HL-60 (cell line): ENCODE measurements around the gene CLSTN2.

Experiments
- CTCF ChIP-seq: IDR thresholded peaks from one replicate; pipeline ENCODE4 v1.5.1; 2011; ENCODE audit warnings: low read length, control low read depth, inconsistent platforms; ENCODE audit not compliant: insufficient read depth
- GABPA ChIP-seq: IDR thresholded peaks from 2 replicates; pipeline ENCODE4 v1.6.1; 2012; ENCODE audit warnings: low read depth
- POLR2AphosphoS5 ChIP-seq: IDR thresholded peaks from 2 replicates; pipeline ENCODE4 v1.6.1; 2012; ENCODE audit warnings: low read depth
- SPI1 ChIP-seq: IDR thresholded peaks from 2 replicates; pipeline ENCODE4 v1.6.1; 2012; ENCODE audit warnings: low read depth, mild to moderate bottlenecking, borderline replicate concordance
- TF ChIP-seq, protein P1 (sequence below): IDR thresholded peaks from 2 replicates; pipeline ENCODE4 v1.6.1; 2012; ENCODE audit warnings: low read depth; ENCODE audit not compliant: insufficient replicate concordance

DNA sequence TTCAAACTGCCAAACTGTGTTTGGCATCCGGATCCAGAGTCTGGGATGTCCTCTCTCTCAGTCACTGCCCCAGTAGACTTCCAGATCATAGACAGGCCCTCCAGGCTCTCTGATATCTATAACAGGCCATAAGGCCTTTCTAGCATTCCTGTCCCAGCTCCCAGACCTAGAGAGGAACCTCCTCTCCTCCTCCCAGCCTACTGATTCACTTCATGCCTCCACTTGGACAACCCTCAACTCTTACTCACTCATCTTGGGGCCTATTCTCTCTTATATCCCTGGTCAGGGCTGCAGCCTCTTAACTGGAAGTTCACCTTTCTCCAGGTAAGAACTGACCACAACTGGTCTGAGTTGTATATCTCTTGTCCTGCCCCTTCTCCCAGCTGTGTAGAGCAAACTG is 489.2 kb downstream of the CLSTN2 start:
- TF ChIP-seq POLR2AphosphoS5 (no peak), CTCF (no peak), GABPA (no peak), SPI1 (no peak)
- TF ChIP-seq, protein P1, sequence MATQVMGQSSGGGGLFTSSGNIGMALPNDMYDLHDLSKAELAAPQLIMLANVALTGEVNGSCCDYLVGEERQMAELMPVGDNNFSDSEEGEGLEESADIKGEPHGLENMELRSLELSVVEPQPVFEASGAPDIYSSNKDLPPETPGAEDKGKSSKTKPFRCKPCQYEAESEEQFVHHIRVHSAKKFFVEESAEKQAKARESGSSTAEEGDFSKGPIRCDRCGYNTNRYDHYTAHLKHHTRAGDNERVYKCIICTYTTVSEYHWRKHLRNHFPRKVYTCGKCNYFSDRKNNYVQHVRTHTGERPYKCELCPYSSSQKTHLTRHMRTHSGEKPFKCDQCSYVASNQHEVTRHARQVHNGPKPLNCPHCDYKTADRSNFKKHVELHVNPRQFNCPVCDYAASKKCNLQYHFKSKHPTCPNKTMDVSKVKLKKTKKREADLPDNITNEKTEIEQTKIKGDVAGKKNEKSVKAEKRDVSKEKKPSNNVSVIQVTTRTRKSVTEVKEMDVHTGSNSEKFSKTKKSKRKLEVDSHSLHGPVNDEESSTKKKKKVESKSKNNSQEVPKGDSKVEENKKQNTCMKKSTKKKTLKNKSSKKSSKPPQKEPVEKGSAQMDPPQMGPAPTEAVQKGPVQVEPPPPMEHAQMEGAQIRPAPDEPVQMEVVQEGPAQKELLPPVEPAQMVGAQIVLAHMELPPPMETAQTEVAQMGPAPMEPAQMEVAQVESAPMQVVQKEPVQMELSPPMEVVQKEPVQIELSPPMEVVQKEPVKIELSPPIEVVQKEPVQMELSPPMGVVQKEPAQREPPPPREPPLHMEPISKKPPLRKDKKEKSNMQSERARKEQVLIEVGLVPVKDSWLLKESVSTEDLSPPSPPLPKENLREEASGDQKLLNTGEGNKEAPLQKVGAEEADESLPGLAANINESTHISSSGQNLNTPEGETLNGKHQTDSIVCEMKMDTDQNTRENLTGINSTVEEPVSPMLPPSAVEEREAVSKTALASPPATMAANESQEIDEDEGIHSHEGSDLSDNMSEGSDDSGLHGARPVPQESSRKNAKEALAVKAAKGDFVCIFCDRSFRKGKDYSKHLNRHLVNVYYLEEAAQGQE: no peak
